ENCODE data around the gene TMEM95. TPM values are rescaled to one million over a fixed set of nuclear protein-coding genes. Genes with fewer than 3 reads are reported as not detected.
A peak's percentile ranks its signal among the peaks of the same experiment; 100 is the strongest.

TMEM95 gene
- total and polyA plus RNA-seq, 2 of the 8 experiments (the other 6 are each of a cell fraction or from before 2014, with no cell fraction given) = not detected

DNA sequence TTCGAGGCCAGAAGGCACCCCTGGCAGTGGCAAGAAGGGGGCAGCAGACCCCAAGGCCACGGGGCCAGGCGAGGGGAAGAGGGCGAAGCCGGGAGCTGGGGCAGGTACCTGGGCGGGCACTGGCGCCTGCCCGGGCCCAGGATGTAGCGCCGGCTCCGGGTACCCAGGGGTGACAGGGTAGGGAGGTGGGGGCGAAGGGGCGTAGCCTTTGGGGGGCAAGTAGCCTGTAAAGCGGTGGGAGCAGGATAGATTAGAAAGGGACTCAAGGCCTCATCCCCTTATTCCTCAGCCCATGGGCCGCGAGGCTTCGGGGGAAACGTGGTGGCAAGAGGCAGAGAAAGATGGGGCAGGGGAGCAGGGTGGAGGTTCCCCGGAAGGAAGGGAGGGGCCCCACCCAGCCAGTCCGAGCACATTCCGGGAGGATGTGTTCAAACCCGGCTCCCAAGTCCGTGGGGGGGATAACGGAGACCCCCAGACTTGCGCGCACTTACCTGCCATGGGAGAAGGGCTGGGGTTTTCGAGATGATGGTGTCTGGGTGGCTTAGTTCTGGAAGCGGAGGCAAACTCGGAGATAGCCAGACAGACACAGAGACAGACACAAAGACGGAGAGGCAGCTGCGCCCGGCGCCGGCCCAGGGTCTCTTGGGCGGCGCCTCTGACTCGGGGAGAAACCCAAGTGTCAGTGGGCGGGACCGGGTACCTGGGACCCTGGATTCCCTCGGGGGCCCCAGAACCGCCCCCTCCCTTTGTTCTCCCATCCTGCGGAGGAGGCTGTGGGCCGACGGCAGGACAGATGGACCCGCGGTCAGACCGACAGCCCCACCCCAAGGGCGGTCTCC is 38.9 kb downstream of the TMEM95 start (continued):
- peak; percentile 35 to 71; a peak in 2 of 4 replicates for TF ChIP-seq SIN3A (conservative IDR thresholded peaks at IDR 0.05 in 1 of 2, IDR thresholded peaks at IDR 0.05 in 1 of 2; ENCODE audit: low read depth in 1 of 2, low read length in 2 of 2)
- TF ChIP-seq CHD2 (IDR thresholded peaks at IDR 0.05; ENCODE audit: low read length) = no peak
- no peak for TF ChIP-seq JUND (IDR thresholded peaks at IDR 0.05; ENCODE audit: low read length)
- no peak for TF ChIP-seq TAF7 (optimal IDR thresholded peaks at IDR 0.05; ENCODE audit: borderline replicate concordance, low read depth, low read length)
- TF ChIP-seq, protein P1, sequence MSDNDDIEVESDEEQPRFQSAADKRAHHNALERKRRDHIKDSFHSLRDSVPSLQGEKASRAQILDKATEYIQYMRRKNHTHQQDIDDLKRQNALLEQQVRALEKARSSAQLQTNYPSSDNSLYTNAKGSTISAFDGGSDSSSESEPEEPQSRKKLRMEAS (IDR thresholded peaks at IDR 0.05) = peak; percentile 80; the same call in 1 of the 2 replicates
- TF ChIP-seq TEAD4 (IDR thresholded peaks at IDR 0.05; ENCODE audit: low read depth, low read length) = peak; percentile 61
- peak; percentile 66 to 69 (median 68) for TF ChIP-seq CTCF (IDR thresholded peaks at IDR 0.05; ENCODE audit: control extremely low read depth in 1 of 3, insufficient read depth in 1 of 3, low read depth in 1 of 3, low read length in 3 of 3)
- no peak for TF ChIP-seq CEBPB (IDR thresholded peaks at IDR 0.05; ENCODE audit: low read depth, low read length)
- TF ChIP-seq SIRT6 (IDR thresholded peaks at IDR 0.05; ENCODE audit: low read length) = no peak
- no peak for TF ChIP-seq ATF3 (IDR thresholded peaks at IDR 0.05; ENCODE audit: insufficient read depth, low read depth, low read length)
- peak; percentile 69 to 82 for TF ChIP-seq RAD21 (IDR thresholded peaks at IDR 0.05 in 1 of 2, conservative IDR thresholded peaks at IDR 0.05 in 1 of 2; ENCODE audit: low read depth in 2 of 2, low read length in 2 of 2)
- peak; percentile 69 for TF ChIP-seq SAP30 (IDR thresholded peaks at IDR 0.05; ENCODE audit: insufficient read depth, insufficient replicate concordance, low read length)
- no peak; the same call in 1 of the 2 replicates for TF ChIP-seq RBBP5 (IDR thresholded peaks at IDR 0.05; ENCODE audit: borderline replicate concordance, low read depth, low read length)
- TF ChIP-seq TCF12 (IDR thresholded peaks at IDR 0.05; ENCODE audit: low read depth, low read length) = no peak
- peak; percentile 21; the same call in 1 of the 2 replicates for TF ChIP-seq TAF1 (IDR thresholded peaks at IDR 0.05; ENCODE audit: low read depth, low read length)

Measured in H1 (cell line).